ENCODE measurements around the gene FAM107A. TPM values are rescaled to one million over a fixed set of nuclear protein-coding genes. Genes with fewer than 3 reads are reported as not detected.

The FAM107A gene
- total and polyA plus RNA-seq, 2 of the 13 experiments (the other 11 are each of a cell fraction or from before 2014, with no cell fraction given) = not detected

DNA sequence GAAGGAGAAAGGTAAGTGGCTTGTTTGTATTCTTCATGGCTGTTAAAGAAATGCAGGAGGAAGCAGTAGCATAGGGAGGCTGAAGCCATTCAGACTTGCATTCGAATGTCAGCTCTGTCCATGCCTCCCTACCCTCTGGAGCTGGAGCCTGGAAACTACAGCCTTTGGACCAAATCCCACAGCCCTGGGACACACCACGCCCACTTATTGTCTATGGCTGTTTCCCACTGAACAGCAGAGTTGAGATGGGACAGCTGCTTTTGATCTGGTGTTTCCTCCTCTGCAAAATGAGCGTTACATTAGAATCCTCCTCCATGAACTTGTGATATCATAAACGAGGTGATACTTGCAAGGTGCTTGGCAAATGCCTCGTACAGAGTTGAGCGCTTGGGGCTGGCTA, 3.6 kb downstream of the FAM107A start (continued):
- TF ChIP-seq, protein P1, sequence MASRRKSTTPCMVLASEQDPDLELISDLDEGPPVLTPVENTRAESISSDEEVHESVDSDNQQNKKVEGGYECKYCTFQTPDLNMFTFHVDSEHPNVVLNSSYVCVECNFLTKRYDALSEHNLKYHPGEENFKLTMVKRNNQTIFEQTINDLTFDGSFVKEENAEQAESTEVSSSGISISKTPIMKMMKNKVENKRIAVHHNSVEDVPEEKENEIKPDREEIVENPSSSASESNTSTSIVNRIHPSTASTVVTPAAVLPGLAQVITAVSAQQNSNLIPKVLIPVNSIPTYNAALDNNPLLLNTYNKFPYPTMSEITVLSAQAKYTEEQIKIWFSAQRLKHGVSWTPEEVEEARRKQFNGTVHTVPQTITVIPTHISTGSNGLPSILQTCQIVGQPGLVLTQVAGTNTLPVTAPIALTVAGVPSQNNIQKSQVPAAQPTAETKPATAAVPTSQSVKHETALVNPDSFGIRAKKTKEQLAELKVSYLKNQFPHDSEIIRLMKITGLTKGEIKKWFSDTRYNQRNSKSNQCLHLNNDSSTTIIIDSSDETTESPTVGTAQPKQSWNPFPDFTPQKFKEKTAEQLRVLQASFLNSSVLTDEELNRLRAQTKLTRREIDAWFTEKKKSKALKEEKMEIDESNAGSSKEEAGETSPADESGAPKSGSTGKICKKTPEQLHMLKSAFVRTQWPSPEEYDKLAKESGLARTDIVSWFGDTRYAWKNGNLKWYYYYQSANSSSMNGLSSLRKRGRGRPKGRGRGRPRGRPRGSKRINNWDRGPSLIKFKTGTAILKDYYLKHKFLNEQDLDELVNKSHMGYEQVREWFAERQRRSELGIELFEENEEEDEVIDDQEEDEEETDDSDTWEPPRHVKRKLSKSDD (CRISPR knock-in tag; IDR thresholded peaks at IDR 0.05; ENCODE audit: low read depth) = no peak
- TF ChIP-seq ZZZ3 (CRISPR knock-in tag; IDR thresholded peaks at IDR 0.05; ENCODE audit: borderline replicate concordance) = no peak

DNA sequence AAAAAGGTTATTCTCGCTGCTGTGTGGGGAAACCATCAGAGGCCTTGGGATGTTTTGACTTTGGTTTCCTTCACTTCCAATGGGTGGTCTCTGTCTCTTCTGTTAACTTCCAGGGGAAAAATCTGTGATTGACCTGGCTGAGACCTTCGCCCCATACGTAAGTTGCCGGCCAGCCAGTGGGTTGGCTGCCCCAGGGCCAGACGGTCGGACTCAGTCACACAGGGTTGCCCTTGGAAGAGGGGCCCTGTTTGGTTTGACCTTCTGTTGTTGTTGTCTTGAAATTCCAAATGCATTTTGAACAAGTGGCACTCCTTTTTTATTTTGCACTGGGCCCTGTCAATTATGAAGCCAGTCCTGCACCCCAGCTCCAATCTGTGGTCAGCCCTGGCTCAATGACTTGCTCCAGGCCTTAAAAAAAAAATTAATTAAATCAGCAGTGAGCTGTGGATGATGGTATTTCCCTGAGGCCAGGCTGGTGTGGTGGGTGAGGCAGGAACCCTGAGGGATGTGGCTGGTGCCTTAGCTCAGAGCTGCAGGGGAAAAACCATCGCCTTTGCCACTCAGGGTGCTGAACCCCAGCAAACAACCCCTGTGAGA, 4.5 kb downstream of the FAM107A start:
- H3K9me3 ChIP-seq (ENCODE audit: low read length) = no peaks in the 10 kb centered on the region
- CTCF ChIA-PET (ENCODE audit: low intra/inter-chr PET ratio, low total read pairs) = no interaction called here
- in situ Hi-C loops (cut with HindIII; ENCODE audit: extremely low pct_ligation_motif_present, low pct_unique_long_range_greater_than_20kb) (no loop called here), intact Hi-C loops (cut with micrococcal nuclease; ENCODE audit: unreplicated experiment) (no loop called here)
- BruUV-seq (replicated peaks) = no TSS peak
- no peak for FAIRE-seq
- DNase-seq (ENCODE audit: low spot score) = no peak
- no peaks in the 10 kb centered on the region for H3K4me1 ChIP-seq (ENCODE audit: insufficient read depth, low read length)
- no peak overlapping the region for H3K4me2 ChIP-seq (ENCODE audit: low read depth, low read length)
- H3K27ac ChIP-seq (ENCODE audit: extremely low read length, insufficient read depth, low read length) = no peak overlapping the region
- no peak overlapping the region for H3K4me3 ChIP-seq (replicated peaks in 1 of 3; ENCODE audit: insufficient read depth in 1 of 3, low read depth in 2 of 3, low read length in 3 of 3)
- ATAC-seq = no peak
- H3K79me2 ChIP-seq (ENCODE audit: insufficient read depth, low read length) = no peaks in the 10 kb centered on the region
- H3K27me3 ChIP-seq (ENCODE audit: control insufficient read depth in 1 of 2, insufficient read depth in 2 of 2, low read length in 2 of 2) = no peaks in the 10 kb centered on the region
- WGBS (ENCODE audit: low lambda C conversion rate) = 79% methylated on average over 6 of the region's 7 CpGs
- H4K20me1 ChIP-seq (ENCODE audit: insufficient read depth, low read length) = no peaks in the 10 kb centered on the region
- no peaks in the 10 kb centered on the region for H3K36me3 ChIP-seq (replicated peaks in 1 of 2; ENCODE audit: control insufficient read depth in 1 of 2, insufficient read depth in 2 of 2, low read length in 2 of 2)
- POLR2A ChIA-PET = no interaction called here
- H2AFZ ChIP-seq (ENCODE audit: low read length) = no peak overlapping the region
- H3K9ac ChIP-seq (ENCODE audit: insufficient read depth, low read depth, low read length) = no peak overlapping the region
- TF ChIP-seq TRIM24 (CRISPR knock-in tag; IDR thresholded peaks at IDR 0.05) = no peak
- TF ChIP-seq ATF7 (IDR thresholded peaks at IDR 0.05) = no peak
- no peak for TF ChIP-seq ATF7 (CRISPR knock-in tag; IDR thresholded peaks at IDR 0.05)
- TF ChIP-seq, protein P2, sequence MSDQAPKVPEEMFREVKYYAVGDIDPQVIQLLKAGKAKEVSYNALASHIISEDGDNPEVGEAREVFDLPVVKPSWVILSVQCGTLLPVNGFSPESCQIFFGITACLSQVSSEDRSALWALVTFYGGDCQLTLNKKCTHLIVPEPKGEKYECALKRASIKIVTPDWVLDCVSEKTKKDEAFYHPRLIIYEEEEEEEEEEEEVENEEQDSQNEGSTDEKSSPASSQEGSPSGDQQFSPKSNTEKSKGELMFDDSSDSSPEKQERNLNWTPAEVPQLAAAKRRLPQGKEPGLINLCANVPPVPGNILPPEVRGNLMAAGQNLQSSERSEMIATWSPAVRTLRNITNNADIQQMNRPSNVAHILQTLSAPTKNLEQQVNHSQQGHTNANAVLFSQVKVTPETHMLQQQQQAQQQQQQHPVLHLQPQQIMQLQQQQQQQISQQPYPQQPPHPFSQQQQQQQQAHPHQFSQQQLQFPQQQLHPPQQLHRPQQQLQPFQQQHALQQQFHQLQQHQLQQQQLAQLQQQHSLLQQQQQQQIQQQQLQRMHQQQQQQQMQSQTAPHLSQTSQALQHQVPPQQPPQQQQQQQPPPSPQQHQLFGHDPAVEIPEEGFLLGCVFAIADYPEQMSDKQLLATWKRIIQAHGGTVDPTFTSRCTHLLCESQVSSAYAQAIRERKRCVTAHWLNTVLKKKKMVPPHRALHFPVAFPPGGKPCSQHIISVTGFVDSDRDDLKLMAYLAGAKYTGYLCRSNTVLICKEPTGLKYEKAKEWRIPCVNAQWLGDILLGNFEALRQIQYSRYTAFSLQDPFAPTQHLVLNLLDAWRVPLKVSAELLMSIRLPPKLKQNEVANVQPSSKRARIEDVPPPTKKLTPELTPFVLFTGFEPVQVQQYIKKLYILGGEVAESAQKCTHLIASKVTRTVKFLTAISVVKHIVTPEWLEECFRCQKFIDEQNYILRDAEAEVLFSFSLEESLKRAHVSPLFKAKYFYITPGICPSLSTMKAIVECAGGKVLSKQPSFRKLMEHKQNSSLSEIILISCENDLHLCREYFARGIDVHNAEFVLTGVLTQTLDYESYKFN (CRISPR knock-in tag; conservative IDR thresholded peaks at IDR 0.05) = no peak
- TF ChIP-seq, protein P3, sequence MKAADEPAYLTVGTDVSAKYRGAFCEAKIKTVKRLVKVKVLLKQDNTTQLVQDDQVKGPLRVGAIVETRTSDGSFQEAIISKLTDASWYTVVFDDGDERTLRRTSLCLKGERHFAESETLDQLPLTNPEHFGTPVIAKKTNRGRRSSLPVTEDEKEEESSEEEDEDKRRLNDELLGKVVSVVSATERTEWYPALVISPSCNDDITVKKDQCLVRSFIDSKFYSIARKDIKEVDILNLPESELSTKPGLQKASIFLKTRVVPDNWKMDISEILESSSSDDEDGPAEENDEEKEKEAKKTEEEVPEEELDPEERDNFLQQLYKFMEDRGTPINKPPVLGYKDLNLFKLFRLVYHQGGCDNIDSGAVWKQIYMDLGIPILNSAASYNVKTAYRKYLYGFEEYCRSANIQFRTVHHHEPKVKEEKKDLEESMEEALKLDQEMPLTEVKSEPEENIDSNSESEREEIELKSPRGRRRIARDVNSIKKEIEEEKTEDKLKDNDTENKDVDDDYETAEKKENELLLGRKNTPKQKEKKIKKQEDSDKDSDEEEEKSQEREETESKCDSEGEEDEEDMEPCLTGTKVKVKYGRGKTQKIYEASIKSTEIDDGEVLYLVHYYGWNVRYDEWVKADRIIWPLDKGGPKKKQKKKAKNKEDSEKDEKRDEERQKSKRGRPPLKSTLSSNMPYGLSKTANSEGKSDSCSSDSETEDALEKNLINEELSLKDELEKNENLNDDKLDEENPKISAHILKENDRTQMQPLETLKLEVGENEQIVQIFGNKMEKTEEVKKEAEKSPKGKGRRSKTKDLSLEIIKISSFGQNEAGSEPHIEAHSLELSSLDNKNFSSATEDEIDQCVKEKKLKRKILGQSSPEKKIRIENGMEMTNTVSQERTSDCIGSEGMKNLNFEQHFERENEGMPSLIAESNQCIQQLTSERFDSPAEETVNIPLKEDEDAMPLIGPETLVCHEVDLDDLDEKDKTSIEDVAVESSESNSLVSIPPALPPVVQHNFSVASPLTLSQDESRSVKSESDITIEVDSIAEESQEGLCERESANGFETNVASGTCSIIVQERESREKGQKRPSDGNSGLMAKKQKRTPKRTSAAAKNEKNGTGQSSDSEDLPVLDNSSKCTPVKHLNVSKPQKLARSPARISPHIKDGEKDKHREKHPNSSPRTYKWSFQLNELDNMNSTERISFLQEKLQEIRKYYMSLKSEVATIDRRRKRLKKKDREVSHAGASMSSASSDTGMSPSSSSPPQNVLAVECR (CRISPR knock-in tag; IDR thresholded peaks at IDR 0.05; ENCODE audit: borderline replicate concordance) = no peak
- TF ChIP-seq ZNF605 (CRISPR knock-in tag; IDR thresholded peaks at IDR 0.05) = no peak
- no peak for TF ChIP-seq ZNF260 (CRISPR knock-in tag; IDR thresholded peaks at IDR 0.05; ENCODE audit: borderline replicate concordance, low read depth)
- no peak for TF ChIP-seq SRSF9 (IDR thresholded peaks at IDR 0.05; ENCODE audit: borderline replicate concordance, insufficient read depth, low read depth, low read length, poor library complexity, severe bottlenecking)
- no peak for TF ChIP-seq POGZ (CRISPR knock-in tag; IDR thresholded peaks at IDR 0.05)
- TF ChIP-seq ZNF619 (CRISPR knock-in tag; IDR thresholded peaks at IDR 0.05) = no peak

Measured in HepG2 (cell line).